IgD-negative memory B cell (primary cell): ENCODE measurements around the gene SOS1. TPM values are rescaled to one million over a fixed set of nuclear protein-coding genes. Genes with fewer than 3 reads are reported as not detected.
A peak's percentile ranks its signal among the peaks of the same experiment; 100 is the strongest.
"Not testable (repeated sequence)": the region's sequence is repeated elsewhere in the genome, so short reads cannot be mapped to it uniquely, and the experiment has no call there.

Experiments used
- H3K27ac Mint-ChIP-seq, 3 donors: one replicate each; pipeline ENCODE4 v1.8.0; 2020 to 2022; ENCODE audit warnings: mild to moderate bottlenecking in 3 of 3, mixed read lengths in 3 of 3, moderate library complexity in 1 of 3
- H3K27me3 Mint-ChIP-seq: one replicate; pipeline ENCODE4 v1.8.0; 2021; ENCODE audit warnings: mixed read lengths
- H3K36me3 Mint-ChIP-seq: one replicate; pipeline ENCODE4 v1.8.0; 2020; ENCODE audit warnings: mild to moderate bottlenecking, mixed read lengths
- H3K4me1 Mint-ChIP-seq, 3 donors: one replicate each; pipeline ENCODE4 v1.8.0; 2020 to 2022; ENCODE audit warnings: mixed read lengths in 3 of 3, mild to moderate bottlenecking in 1 of 3
- H3K4me3 Mint-ChIP-seq, 4 donors: one replicate each; pipeline ENCODE4 v1.8.0; 2020 to 2022; ENCODE audit warnings: mild to moderate bottlenecking in 4 of 4, mixed read lengths in 4 of 4, moderate library complexity in 3 of 4
- H3K9me3 Mint-ChIP-seq, 3 donors: one replicate each; pipeline ENCODE4 v1.8.0; 2020 to 2021; ENCODE audit warnings: mixed read lengths in 3 of 3, mild to moderate bottlenecking in 1 of 3
- polyA plus RNA-seq: library from polyadenylated mRNA; unstranded; fragments of 300-500 nt; fragmentation: Illumina TruSeq; gene quantifications from one replicate; pipeline ENCODE4 v1.2.3, GENCODE V29; 2021

The SOS1 gene
- polyA plus RNA-seq, 1 donor from 2014 or later: 13.7 TPM

- Mint-ChIP-seq H3K4me1 (peaks cover 28 to 33% (median 28%) of the 10 kb centered on the region in 3 donors), H3K4me3 (no peak overlapping the region), H3K27ac (no peak overlapping the region), H3K9me3 (peaks cover 0 to 2% (median 0%) of the 10 kb centered on the region in 3 donors), H3K36me3 (no peaks in the 10 kb centered on the region), H3K27me3 (no peaks in the 10 kb centered on the region)
Measured at GRCh38 chr2:39144416-39144815, 23.6 kb upstream of the SOS1 start.

GRCh38 chr2:39142904-39143605 lies 22.2 kb upstream of the SOS1 start:
- H3K27me3 Mint-ChIP-seq: no peaks in the 10 kb centered on the region
- no peaks in the 10 kb centered on the region for H3K36me3 Mint-ChIP-seq
- H3K27ac Mint-ChIP-seq: peak overlapping the region; percentile 14 to 72 (median 64)
- H3K9me3 Mint-ChIP-seq: no peaks in the 10 kb centered on the region
- peaks cover 29 to 33% (median 29%) of the 10 kb centered on the region in 3 donors for H3K4me1 Mint-ChIP-seq
- peak overlapping the region in 2 of 4 donors; percentile 42 to 52 for H3K4me3 Mint-ChIP-seq

- no peaks in the 10 kb centered on the region for H3K27me3 Mint-ChIP-seq
Measured at GRCh38 chr2:39141334-39142271, 20.8 kb upstream of the SOS1 start.

GRCh38 chr2:39140948-39141333 lies 20.1 kb upstream of the SOS1 start:
- Mint-ChIP-seq H3K4me3 (peak overlapping the region; percentile 10 to 89 (median 78)), H3K27ac (peak overlapping the region in 2 of 3 donors; percentile 2 to 72), H3K4me1 (peaks cover 29 to 37% (median 30%) of the 10 kb centered on the region in 3 donors)
- not testable (repeated sequence) for H3K36me3 Mint-ChIP-seq, H3K9me3 Mint-ChIP-seq, H3K27me3 Mint-ChIP-seq

More at GRCh38 chr2:39141334-39142271, 20.8 kb upstream of the SOS1 start:
- peak overlapping the region; percentile 0 to 72 (median 2) for H3K27ac Mint-ChIP-seq
- peaks cover 29 to 34% (median 30%) of the 10 kb centered on the region in 3 donors for H3K4me1 Mint-ChIP-seq
- peak overlapping the region; percentile 10 to 89 (median 78) for H3K4me3 Mint-ChIP-seq
- no peaks in the 10 kb centered on the region for H3K9me3 Mint-ChIP-seq
- H3K36me3 Mint-ChIP-seq: no peaks in the 10 kb centered on the region

GRCh38 chr2:39140322-39140847 lies 19.5 kb upstream of the SOS1 start:
- Mint-ChIP-seq H3K9me3 (no peaks in the 10 kb centered on the region), H3K4me1 (peaks cover 29 to 40% (median 33%) of the 10 kb centered on the region in 3 donors), H3K36me3 (no peaks in the 10 kb centered on the region), H3K4me3 (peak overlapping the region in 3 of 4 donors; percentile 6 to 89 (median 55)), H3K27ac (peak overlapping the region in 1 of 3 donors; percentile 72), H3K27me3 (no peaks in the 10 kb centered on the region)

- H3K36me3 Mint-ChIP-seq: no peaks in the 10 kb centered on the region
- peaks cover 29 to 40% (median 33%) of the 10 kb centered on the region in 3 donors for H3K4me1 Mint-ChIP-seq
- no peaks in the 10 kb centered on the region for H3K27me3 Mint-ChIP-seq
- H3K4me3 Mint-ChIP-seq: no peak overlapping the region
- no peaks in the 10 kb centered on the region for H3K9me3 Mint-ChIP-seq
- peak overlapping the region in 1 of 3 donors; percentile 47 for H3K27ac Mint-ChIP-seq
Measured at GRCh38 chr2:39139511-39140237, 18.8 kb upstream of the SOS1 start.

- Mint-ChIP-seq H3K27ac (no peak overlapping the region), H3K9me3 (no peaks in the 10 kb centered on the region), H3K4me3 (no peak overlapping the region), H3K27me3 (no peaks in the 10 kb centered on the region), H3K4me1 (peaks cover 31 to 38% (median 32%) of the 10 kb centered on the region in 3 donors), H3K36me3 (no peaks in the 10 kb centered on the region)
Measured at GRCh38 chr2:39138837-39139211, 18.0 kb upstream of the SOS1 start.

- H3K9me3 Mint-ChIP-seq, H3K27ac Mint-ChIP-seq, H3K27me3 Mint-ChIP-seq, H3K36me3 Mint-ChIP-seq: not testable (repeated sequence)
- peaks cover 30 to 37% (median 31%) of the 10 kb centered on the region in 3 donors for H3K4me1 Mint-ChIP-seq
- H3K4me3 Mint-ChIP-seq: peak overlapping the region in 1 of 4 donors; percentile 21
Measured at GRCh38 chr2:39138187-39138836, 17.5 kb upstream of the SOS1 start.

- Mint-ChIP-seq H3K36me3 (no peaks in the 10 kb centered on the region), H3K4me1 (peaks cover 23 to 29% (median 24%) of the 10 kb centered on the region in 3 donors), H3K9me3 (no peaks in the 10 kb centered on the region), H3K27me3 (no peaks in the 10 kb centered on the region), H3K4me3 (no peak overlapping the region), H3K27ac (no peak overlapping the region)
Measured at GRCh38 chr2:39136799-39137198, 15.9 kb upstream of the SOS1 start.

- Mint-ChIP-seq H3K9me3 (no peaks in the 10 kb centered on the region), H3K27ac (peak overlapping the region in 2 of 3 donors; percentile 8 to 11), H3K27me3 (no peaks in the 10 kb centered on the region), H3K4me3 (no peak overlapping the region), H3K4me1 (peaks cover 16 to 21% (median 16%) of the 10 kb centered on the region in 3 donors), H3K36me3 (no peaks in the 10 kb centered on the region)
Measured at GRCh38 chr2:39135690-39136259, 14.9 kb upstream of the SOS1 start.

GRCh38 chr2:39133215-39133851 lies 12.5 kb upstream of the SOS1 start:
- Mint-ChIP-seq H3K27ac (no peak overlapping the region), H3K27me3 (no peaks in the 10 kb centered on the region), H3K4me1 (peaks cover 18 to 25% (median 22%) of the 10 kb centered on the region in 3 donors), H3K9me3 (no peaks in the 10 kb centered on the region), H3K36me3 (no peaks in the 10 kb centered on the region), H3K4me3 (no peak overlapping the region)

GRCh38 chr2:39128919-39129391 lies 8.1 kb upstream of the SOS1 start:
- Mint-ChIP-seq H3K9me3 (no peaks in the 10 kb centered on the region), H3K4me3 (peak overlapping the region; percentile 23 to 86 (median 56)), H3K36me3 (no peaks in the 10 kb centered on the region), H3K27me3 (no peaks in the 10 kb centered on the region), H3K27ac (peak overlapping the region; percentile 86 to 97 (median 91)), H3K4me1 (peaks cover 35 to 38% (median 37%) of the 10 kb centered on the region in 3 donors)

GRCh38 chr2:39127973-39128372 lies 7.1 kb upstream of the SOS1 start:
- Mint-ChIP-seq H3K4me3 (peak overlapping the region; percentile 44 to 70 (median 56)), H3K4me1 (peaks cover 31 to 39% (median 37%) of the 10 kb centered on the region in 3 donors), H3K9me3 (no peaks in the 10 kb centered on the region)

More at GRCh38 chr2:39127973-39128372, 7.1 kb upstream of the SOS1 start:
- no peaks in the 10 kb centered on the region for H3K36me3 Mint-ChIP-seq
- H3K27ac Mint-ChIP-seq: peak overlapping the region; percentile 29 to 97 (median 44)
- H3K27me3 Mint-ChIP-seq: no peaks in the 10 kb centered on the region
